ENCODE data around the gene FBXO7. TPM values are rescaled to one million over a fixed set of nuclear protein-coding genes. Genes with fewer than 3 reads are reported as not detected.

FBXO7 gene
- total RNA-seq, 4 donors from 2014 or later = 197 to 321 (median 253) TPM

GRCh38 chr22:32486656-32487390, 12.2 kb downstream of the FBXO7 start:
- TF ChIP-seq, protein P1, sequence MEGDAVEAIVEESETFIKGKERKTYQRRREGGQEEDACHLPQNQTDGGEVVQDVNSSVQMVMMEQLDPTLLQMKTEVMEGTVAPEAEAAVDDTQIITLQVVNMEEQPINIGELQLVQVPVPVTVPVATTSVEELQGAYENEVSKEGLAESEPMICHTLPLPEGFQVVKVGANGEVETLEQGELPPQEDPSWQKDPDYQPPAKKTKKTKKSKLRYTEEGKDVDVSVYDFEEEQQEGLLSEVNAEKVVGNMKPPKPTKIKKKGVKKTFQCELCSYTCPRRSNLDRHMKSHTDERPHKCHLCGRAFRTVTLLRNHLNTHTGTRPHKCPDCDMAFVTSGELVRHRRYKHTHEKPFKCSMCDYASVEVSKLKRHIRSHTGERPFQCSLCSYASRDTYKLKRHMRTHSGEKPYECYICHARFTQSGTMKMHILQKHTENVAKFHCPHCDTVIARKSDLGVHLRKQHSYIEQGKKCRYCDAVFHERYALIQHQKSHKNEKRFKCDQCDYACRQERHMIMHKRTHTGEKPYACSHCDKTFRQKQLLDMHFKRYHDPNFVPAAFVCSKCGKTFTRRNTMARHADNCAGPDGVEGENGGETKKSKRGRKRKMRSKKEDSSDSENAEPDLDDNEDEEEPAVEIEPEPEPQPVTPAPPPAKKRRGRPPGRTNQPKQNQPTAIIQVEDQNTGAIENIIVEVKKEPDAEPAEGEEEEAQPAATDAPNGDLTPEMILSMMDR (IDR thresholded peaks at IDR 0.05) = no peak
- no peak for TF ChIP-seq POLR2A (IDR thresholded peaks at IDR 0.05)
- Histone ChIP-seq H3K27me3 (no peaks in the 10 kb centered on the region), H3K36me3 (peaks cover 40 to 41% of the 10 kb centered on the region in 2 donors), H3K4me3 (replicated peaks in 1 of 3) (no peak overlapping the region), H3K27ac (no peak overlapping the region), H3K9me3 (no peaks in the 10 kb centered on the region), H3K4me1 (peaks cover 8 to 26% of the 10 kb centered on the region in 2 donors)
- 62 to 74% methylated on average over 3 of the region's 3 CpGs for whole genome bisulfite sequencing, 2 donors
- DNase-seq = no peak
- intact Hi-C loops (cut with DNase I) = no loop called here

- Histone ChIP-seq H3K4me1 (peaks cover 8 to 24% of the 10 kb centered on the region in 2 donors), H3K27ac (no peak overlapping the region), H3K36me3 (peaks cover 44 to 46% of the 10 kb centered on the region in 2 donors), H3K4me3 (replicated peaks in 1 of 3) (no peak overlapping the region), H3K9me3 (no peaks in the 10 kb centered on the region), H3K27me3 (no peaks in the 10 kb centered on the region)
- intact Hi-C loops (cut with DNase I) = no loop called here
- no peak for TF ChIP-seq POLR2A (IDR thresholded peaks at IDR 0.05)
- TF ChIP-seq, protein P1 (IDR thresholded peaks at IDR 0.05) = no peak
- WGBS, 2 donors = 98 to 100% methylated on average over 1 of the region's 1 CpG
- DNase-seq = no peak
Measured at GRCh38 chr22:32487461-32487860, 12.8 kb downstream of the FBXO7 start.

- 89 to 98% methylated on average over 2 of the region's 2 CpGs for WGBS, 2 donors
- no peaks in the 10 kb centered on the region for H3K27me3 ChIP-seq
- peaks cover 56 to 64% of the 10 kb centered on the region in 2 donors for H3K36me3 ChIP-seq
- no peak overlapping the region for H3K27ac ChIP-seq
- no peak for TF ChIP-seq POLR2A (IDR thresholded peaks at IDR 0.05)
- TF ChIP-seq, protein P1 (IDR thresholded peaks at IDR 0.05) = no peak
- H3K4me1 ChIP-seq = peaks cover 3 to 5% of the 10 kb centered on the region in 2 donors
- DNase-seq = no peak
- no peak overlapping the region for H3K4me3 ChIP-seq (replicated peaks in 1 of 3)
- intact Hi-C loops (cut with DNase I) = no loop called here
- H3K9me3 ChIP-seq = no peaks in the 10 kb centered on the region
Measured at GRCh38 chr22:32489377-32489776, 14.8 kb downstream of the FBXO7 start.

DNA sequence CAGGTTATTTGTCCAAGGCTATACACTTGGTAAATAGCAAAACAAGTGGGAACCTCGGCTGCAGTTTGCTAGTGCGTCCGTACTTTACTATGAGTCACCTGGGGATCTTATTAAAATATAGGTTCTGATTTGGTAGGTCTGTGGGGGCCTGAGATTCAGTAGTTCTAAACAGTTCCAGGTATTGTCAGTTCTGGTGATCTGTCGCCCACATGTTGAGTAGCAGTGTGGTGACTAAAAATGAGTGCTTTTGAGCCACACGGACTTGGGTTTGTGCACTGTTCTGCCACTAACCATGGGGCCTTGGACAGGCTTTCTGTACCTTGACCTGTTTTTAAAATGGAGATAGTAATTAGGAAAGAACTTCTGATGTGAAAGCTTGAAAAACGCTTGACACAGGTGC, 15.7 kb downstream of the FBXO7 start:
- H3K27me3 ChIP-seq = no peaks in the 10 kb centered on the region
- 94 to 96% methylated on average over 6 of the region's 6 CpGs for WGBS, 2 donors
- DNase-seq = no peak
- no peak overlapping the region for H3K27ac ChIP-seq
- TF ChIP-seq, protein P1 (IDR thresholded peaks at IDR 0.05) = no peak
- TF ChIP-seq POLR2A (IDR thresholded peaks at IDR 0.05) = no peak
- intact Hi-C loops (cut with DNase I) = no loop called here
- H3K9me3 ChIP-seq = no peaks in the 10 kb centered on the region
- no peak overlapping the region for H3K4me3 ChIP-seq (replicated peaks in 1 of 3)
- peaks cover 59 to 68% of the 10 kb centered on the region in 2 donors for H3K36me3 ChIP-seq
- peaks cover 3 to 5% of the 10 kb centered on the region in 2 donors for H3K4me1 ChIP-seq

DNA sequence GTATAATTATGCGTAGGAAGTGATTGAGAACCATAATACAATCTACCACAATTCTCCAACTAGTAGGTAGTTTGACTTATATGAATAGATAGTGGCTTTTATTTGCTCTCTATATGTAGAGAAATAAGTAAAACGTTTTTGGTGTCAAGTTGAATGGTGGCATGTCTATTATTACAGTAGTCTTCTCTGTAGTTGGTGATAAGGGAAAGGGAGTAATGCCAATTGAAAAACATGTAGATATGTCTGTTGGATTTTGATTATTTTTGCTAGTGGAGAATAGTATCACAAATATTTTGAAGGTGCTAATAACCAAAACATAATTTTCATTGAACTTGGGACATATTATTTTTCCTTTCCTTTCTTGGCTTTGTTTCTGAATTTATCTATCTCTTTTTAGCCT, 17.5 kb downstream of the FBXO7 start:
- Histone ChIP-seq H3K27me3 (no peaks in the 10 kb centered on the region), H3K27ac (no peak overlapping the region), H3K4me3 (replicated peaks in 1 of 3) (no peak overlapping the region), H3K4me1 (peaks cover 3 to 5% of the 10 kb centered on the region in 2 donors), H3K9me3 (no peaks in the 10 kb centered on the region), H3K36me3 (peaks cover 59 to 66% of the 10 kb centered on the region in 2 donors)
- intact Hi-C loops (cut with DNase I) = no loop called here
- no peak for TF ChIP-seq POLR2A (IDR thresholded peaks at IDR 0.05)
- TF ChIP-seq, protein P1 (IDR thresholded peaks at IDR 0.05) = no peak
- DNase-seq = no peak
- 89 to 93% methylated on average over 2 of the region's 2 CpGs for WGBS, 2 donors

Data from thyroid gland (tissue), 4 donors.